Left forelimb (tissue), 1 donor: Measurements from ENCODE around the gene GALNTL6.
"Not testable (repeated sequence)": the region's sequence is repeated elsewhere in the genome, so short reads cannot be mapped to it uniquely, and the experiment has no call there.

Source experiments
- DNase-seq: peaks from one replicate; pipeline ENCODE4 v3.0.0-alpha.2; 2018; ENCODE audit warnings: low spot score

GALNTL6 gene

DNA sequence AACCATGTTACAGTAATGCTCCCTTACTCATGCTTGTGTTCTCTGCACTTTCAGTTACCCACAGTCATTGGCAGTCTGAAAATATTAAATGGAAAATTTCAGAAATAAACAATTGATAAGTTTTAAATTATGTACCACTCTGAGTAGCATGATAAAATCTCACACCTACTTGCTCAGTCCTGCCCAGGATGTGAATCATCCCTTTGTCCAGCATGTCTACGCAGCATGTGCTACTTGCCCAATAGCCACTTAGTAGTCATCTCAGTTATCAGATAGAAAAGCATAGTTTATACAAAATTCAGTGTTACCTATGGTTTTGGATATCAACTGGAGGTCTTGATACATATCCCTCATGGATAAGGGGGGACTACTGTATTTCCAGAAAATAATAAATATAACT lies 577.1 kb downstream of the GALNTL6 start:
- no peak for DNase-seq

DNA sequence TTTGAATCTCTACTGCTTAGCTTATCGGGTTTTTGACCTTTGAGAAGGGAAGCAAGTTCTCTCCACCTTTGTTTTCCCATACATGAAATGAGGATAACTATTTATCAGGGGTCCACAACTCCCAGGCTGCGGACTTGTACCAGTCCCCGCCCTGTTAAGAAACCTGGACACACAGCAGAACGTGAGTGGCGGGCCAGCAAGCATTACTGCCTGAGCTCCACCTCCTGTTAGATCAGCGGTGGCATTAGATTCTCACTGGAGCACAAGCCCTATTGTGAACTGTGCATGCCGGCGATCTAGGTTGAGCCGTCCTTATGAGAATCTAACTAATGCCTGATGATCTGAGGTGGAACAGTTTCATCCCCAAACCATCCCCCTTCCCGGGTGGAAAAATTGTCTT lies 579.5 kb downstream of the GALNTL6 start:
- no peak for DNase-seq

DNA sequence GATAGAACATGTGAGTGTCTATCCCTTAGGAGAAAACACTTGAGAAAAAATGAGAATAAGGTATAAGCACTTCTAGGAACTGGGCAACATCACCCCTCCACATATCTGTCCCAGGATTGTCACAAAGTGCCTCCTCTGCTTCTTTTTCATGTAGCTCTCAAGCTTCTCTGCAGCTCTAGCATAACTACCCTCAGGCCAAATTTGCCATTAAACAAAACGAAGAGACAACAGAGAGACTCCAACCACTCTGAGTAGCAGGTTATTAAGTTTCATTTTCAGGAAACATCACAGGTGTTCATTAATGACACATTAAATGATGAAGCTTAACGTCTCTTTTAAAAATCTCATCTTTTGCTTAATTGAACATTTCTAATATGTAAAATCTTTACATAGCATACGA lies 580.0 kb downstream of the GALNTL6 start:
- DNase-seq = no peak

- DNase-seq = no peak
Observed at GRCh38 chr4:172404676-172405075, 591.5 kb downstream of the GALNTL6 start.

GRCh38 chr4:172410363-172410762 lies 597.2 kb downstream of the GALNTL6 start:
- DNase-seq = no peak

DNA sequence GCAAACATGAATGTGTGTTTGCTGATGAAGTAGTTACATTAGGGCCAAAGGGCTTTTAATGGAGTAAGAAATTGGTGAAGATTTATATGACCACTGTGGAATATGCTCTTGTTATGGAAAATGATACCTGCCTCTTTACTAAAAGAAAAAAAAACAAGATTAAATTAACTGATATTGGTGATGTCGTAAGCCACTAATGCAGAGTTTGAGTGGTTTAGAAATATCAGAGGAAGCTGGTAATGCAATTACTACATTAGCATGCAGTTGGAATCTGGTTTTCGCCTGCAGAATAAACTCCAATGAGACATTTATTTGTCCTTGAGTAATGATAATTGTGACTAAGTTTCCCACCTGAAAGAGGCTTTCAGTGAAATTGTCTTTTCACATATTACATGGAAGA lies 597.9 kb downstream of the GALNTL6 start:
- DNase-seq = no peak

DNA sequence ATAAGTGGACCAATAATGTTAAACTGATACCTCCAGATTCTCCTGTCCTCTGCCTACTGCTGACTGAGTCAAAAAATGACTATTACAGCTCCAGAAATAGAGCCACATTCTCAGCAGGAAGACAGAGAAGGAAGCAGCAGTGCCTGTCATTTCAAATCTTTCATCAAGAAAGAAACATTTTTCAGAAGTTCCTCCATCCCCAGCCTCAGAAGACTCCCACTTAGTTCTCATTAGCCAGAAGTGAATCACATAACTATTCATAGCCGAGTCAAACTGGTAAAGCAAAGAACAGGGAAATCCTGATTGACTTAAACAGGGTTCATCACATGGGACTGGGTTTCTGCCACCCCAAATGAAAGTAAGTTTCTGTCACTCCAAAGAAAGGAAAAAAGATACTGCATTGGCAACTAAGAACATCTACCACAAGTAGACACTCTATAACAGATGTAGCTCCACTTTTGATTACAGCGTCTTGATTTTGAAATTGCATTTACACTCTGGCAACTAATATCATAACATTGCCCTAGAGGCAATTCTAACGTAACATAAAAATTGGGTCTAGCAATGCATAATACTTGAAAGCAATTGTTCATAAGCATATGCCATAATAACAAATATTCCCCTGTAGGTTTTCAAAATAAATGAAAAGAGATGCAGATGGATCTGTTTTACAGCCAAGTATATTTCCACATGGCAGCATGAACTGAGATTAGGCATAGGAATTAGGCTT lies 599.8 kb downstream of the GALNTL6 start:
- no peak for DNase-seq

- not testable (repeated sequence) for DNase-seq
Observed at GRCh38 chr4:172428979-172429378, 615.8 kb downstream of the GALNTL6 start.

DNA sequence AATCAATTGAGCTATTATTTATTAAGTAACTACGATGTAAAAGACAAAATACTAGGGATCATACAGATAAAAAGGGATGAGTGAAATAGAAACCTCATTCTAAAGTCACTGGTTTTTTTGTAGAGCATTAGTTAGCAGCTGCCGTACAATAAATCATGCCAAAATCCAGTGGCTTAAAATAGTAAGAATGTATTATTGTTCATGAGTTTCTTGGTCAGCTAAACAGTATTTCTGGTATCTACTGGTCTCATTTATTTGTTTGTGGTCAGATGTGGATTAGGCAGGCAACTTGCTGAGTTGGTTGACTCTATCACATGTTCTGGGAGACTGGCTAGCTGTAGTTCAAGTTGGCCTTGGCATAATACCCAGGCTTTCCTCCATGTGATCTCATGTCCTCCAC lies 667.3 kb downstream of the GALNTL6 start:
- no peak for DNase-seq

- no peak for DNase-seq
Observed at GRCh38 chr4:172481802-172482508, 668.8 kb downstream of the GALNTL6 start.

- no peak for DNase-seq
Observed at GRCh38 chr4:172485007-172485406, 671.8 kb downstream of the GALNTL6 start.

DNA sequence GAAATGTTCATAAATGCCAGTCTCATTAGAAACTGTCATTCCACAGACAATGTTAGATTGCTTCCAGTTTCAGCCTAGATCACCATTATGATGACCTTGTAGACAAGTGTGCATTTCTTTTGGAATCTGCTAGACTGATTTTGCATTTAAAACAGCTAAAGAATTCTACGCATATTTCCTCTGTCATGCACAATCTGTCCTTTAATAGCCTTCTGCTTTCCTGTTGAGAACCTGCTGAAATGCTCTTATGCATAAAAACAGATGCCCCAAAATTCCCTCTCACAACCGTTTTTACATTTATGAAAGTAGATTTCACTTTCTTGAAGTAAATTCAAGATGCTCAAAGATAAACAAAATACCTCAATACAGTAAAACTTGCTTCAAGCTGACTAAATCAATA lies 673.3 kb downstream of the GALNTL6 start:
- DNase-seq = no peak

DNA sequence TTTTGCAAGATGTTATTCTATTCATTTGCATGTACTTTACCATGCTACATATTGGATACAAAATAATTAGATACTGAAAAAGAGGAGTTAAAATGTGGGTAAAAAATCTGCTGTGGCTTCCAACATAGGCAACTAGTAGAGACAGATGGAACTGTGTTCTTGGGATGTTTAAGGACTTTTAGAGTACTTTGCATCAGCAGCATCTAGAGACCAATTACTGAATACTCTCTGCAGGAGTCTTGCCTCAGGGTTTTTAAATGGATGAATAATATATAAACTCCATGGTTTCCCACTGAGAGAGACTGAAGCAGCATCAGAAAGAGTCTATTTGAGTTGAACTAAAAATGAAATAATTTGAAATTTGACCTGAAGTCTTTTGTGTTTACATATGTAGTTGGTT lies 676.7 kb downstream of the GALNTL6 start:
- DNase-seq = no peak

DNA sequence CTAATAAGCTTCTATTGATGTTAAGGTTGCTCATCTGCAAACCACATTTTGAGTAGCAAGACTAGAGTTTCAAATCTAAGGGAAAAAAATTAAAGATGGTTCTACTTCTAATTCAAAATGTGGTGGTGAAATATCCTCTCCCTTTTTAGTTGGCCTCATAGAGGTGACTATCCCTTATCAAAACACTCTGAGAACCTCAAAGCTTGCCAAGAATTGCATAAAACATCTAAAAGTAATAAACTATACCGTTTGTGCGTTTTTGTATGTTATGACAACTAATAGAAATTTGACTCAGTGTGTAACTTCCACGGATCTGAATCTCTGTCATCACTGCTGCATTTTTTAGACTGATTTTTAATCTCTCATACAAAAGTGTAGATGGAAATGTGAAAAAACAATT lies 682.6 kb downstream of the GALNTL6 start:
- no peak for DNase-seq

DNA sequence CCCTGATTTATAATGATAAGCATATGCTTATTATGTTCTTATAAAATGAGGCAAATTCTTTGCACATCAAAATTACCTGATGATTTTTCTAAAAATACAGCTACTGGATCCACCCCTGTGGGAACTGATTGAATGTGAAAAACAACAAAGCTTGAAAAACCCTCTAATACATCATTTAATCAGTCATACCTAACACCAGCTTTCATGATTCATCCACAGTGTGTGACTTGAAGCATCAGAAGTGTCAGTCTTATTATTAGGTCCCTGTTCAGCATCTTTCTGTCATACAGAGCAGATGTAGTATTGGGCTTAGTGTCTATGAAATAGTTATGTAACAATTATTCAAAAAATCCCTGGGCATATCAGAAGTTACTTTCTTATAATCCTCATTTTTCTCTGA lies 684.1 kb downstream of the GALNTL6 start:
- no peak for DNase-seq

- no peak for DNase-seq
Observed at GRCh38 chr4:172514011-172514410, 700.8 kb downstream of the GALNTL6 start.

- no peak for DNase-seq
Observed at GRCh38 chr4:172514801-172515200, 701.6 kb downstream of the GALNTL6 start.

DNA sequence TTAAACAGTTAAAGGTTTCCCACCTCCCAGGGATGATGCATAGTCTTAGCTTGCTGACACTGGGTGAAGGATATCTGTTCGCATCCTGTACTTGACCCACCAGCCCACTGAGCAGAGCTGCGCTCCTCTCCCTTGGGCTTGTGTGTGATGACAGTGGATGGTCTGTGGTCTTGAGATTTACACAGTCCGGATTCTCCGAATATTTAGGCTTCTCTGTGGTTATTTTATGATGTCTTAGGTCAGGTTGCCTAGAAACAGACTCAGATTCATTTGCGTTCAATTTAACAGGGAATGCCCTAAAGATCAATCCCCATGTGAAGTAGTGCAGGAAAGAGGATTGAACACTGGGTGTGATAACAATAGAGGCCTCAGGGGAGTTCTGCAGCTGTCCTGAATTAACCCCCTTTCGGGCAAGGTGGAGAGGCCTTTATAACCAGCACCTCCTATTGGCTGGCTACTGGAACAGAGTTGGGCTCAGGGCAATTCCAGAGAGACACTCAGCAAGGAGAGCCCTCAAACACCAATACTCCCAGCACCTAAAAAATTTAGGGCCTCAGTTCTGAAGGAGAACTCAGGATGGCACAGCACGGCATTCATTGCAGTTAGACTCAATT lies 702.2 kb downstream of the GALNTL6 start:
- no peak for DNase-seq

GRCh38 chr4:172517391-172517790 lies 704.2 kb downstream of the GALNTL6 start:
- no peak for DNase-seq

GRCh38 chr4:172521248-172521647 lies 708.0 kb downstream of the GALNTL6 start:
- DNase-seq = no peak

DNA sequence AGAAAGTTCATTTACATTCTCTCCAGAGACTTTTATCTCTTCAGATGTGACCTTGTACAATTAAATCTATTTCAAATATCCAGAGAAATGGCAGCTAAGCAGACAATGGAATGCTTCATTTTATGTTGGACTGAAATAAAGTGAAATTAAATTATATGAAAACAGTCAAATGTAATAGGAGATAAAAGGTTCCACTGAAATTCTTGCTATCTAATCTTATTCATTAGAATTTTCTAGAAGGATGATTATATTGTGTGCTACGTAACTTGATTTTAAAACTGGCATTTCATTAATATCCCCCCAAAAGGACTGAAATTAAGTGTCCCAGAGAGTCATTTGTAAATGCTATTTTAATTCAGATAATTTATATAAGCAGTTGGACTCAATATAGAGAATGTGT lies 708.5 kb downstream of the GALNTL6 start:
- DNase-seq = no peak

GRCh38 chr4:172543249-172543648 lies 730.0 kb downstream of the GALNTL6 start:
- DNase-seq = no peak

- no peak for DNase-seq
Observed at GRCh38 chr4:172546782-172547181, 733.6 kb downstream of the GALNTL6 start.
